Measurements from ENCODE around the gene EFCAB6. TPM values are rescaled to one million over a fixed set of nuclear protein-coding genes. Genes with fewer than 3 reads are reported as not detected.

Gene EFCAB6
- total RNA-seq, 1 experiment from 2014 or later, result 0.52 TPM

DNA sequence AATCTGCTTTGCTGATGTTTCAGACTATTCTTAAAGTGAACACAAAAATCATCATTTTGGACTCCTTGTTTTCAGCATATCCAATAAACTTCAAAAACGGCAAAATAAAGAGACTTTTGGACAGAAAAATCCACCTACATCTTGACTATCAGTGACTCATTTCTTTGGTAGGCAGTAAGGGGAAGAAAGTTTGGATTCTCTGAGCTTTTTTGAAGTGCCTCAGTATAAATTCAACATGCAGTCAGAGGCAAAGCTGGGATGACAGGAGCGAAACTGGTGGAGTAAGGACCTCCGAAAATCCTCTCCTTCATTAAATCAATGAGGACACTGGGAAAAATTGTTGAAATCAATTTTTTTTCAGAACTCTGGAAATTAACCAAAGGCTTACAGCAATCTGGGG is 29.7 kb downstream of the EFCAB6 start:
- H3K9me3 ChIP-seq (ENCODE audit: control insufficient read depth in 1 of 2, insufficient read depth in 1 of 2, low read depth in 1 of 2, low read length in 2 of 2), result no peaks in the 10 kb centered on the region
- no peak overlapping the region for H2AFZ ChIP-seq (ENCODE audit: low read depth, low read length, poor library complexity, severe bottlenecking)
- no TSS peak for BruUV-seq (replicated peaks)
- no peaks in the 10 kb centered on the region for H3K36me3 ChIP-seq (ENCODE audit: control insufficient read depth in 1 of 2, insufficient read depth in 2 of 2, low read length in 2 of 2)
- H3K27ac ChIP-seq (ENCODE audit: low read depth, low read length), result no peak overlapping the region
- ChIA-PET POLR2A (no interaction called here), CTCF (no interaction called here), RAD21 (ENCODE audit: low non-redundant PET in 1 of 2, low total read pairs in 2 of 2, uncharacterized antibody in 2 of 2, unreplicated experiment in 2 of 2) (no interaction called here)
- H3K4me3 ChIP-seq (replicated peaks in 1 of 2; ENCODE audit: low read depth in 1 of 2, low read length in 2 of 2), result no peak overlapping the region
- intact Hi-C loops (cut with micrococcal nuclease), result no loop called here
- no peak overlapping the region for H3K9ac ChIP-seq (ENCODE audit: low read length)
- DNase-seq (ENCODE audit: low read depth, low spot score) (no peak), ATAC-seq (no peak)
- no peaks in the 10 kb centered on the region; the same call in 1 of the 2 replicates for H4K20me1 ChIP-seq (ENCODE audit: insufficient read depth)
- no peaks in the 10 kb centered on the region for H3K79me2 ChIP-seq (ENCODE audit: insufficient read depth, low read length)
- TF ChIP-seq, protein P1, sequence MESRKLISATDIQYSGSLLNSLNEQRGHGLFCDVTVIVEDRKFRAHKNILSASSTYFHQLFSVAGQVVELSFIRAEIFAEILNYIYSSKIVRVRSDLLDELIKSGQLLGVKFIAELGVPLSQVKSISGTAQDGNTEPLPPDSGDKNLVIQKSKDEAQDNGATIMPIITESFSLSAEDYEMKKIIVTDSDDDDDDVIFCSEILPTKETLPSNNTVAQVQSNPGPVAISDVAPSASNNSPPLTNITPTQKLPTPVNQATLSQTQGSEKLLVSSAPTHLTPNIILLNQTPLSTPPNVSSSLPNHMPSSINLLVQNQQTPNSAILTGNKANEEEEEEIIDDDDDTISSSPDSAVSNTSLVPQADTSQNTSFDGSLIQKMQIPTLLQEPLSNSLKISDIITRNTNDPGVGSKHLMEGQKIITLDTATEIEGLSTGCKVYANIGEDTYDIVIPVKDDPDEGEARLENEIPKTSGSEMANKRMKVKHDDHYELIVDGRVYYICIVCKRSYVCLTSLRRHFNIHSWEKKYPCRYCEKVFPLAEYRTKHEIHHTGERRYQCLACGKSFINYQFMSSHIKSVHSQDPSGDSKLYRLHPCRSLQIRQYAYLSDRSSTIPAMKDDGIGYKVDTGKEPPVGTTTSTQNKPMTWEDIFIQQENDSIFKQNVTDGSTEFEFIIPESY (IDR thresholded peaks at IDR 0.05; ENCODE audit: extremely low read depth, insufficient replicate concordance, low read length), result no peak
- TF ChIP-seq, protein P2, sequence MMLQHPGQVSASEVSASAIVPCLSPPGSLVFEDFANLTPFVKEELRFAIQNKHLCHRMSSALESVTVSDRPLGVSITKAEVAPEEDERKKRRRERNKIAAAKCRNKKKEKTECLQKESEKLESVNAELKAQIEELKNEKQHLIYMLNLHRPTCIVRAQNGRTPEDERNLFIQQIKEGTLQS (IDR thresholded peaks at IDR 0.05), result no peak
- no peak for TF ChIP-seq JUND (IDR thresholded peaks at IDR 0.05)
- no peak for TF ChIP-seq FOSL1 (IDR thresholded peaks at IDR 0.05; ENCODE audit: low read depth)
- no peaks in the 10 kb centered on the region for H3K9me2 ChIP-seq (ENCODE audit: insufficient read depth)
- H3K27me3 ChIP-seq (ENCODE audit: insufficient read depth, low read length), result peaks cover 8% of the 10 kb centered on the region; the same call in 1 of the 2 replicates
- H3K4me1 ChIP-seq (ENCODE audit: control insufficient read depth in 1 of 2, insufficient read depth in 2 of 2, low read length in 2 of 2), result no peaks in the 10 kb centered on the region
- no peak overlapping the region for H3K4me2 ChIP-seq (ENCODE audit: low read length)

DNA sequence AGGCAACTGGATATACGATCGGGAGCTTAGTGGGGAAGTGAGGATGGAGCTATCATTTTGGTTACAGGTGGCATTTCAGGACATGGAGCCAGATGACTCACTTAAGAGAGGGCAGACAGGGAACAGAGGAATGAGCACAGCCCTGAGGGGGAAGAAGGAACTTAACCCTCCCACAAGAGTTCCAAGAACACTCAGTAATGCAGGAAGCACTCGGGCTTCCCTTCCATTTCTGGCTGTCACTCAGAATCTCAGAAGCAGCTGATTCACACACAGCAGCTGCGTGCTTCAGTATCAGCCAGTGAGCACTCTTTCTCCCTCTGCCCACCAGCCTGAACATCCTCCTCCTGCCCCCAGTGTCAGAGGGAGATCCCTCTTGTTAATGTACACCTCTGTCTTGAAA is 34.8 kb downstream of the EFCAB6 start:
- Histone ChIP-seq H3K4me1 (ENCODE audit: control insufficient read depth in 1 of 2, insufficient read depth in 2 of 2, low read length in 2 of 2) (no peaks in the 10 kb centered on the region), H4K20me1 (ENCODE audit: insufficient read depth) (no peaks in the 10 kb centered on the region), H3K4me2 (ENCODE audit: low read length) (no peak overlapping the region), H3K4me3 (replicated peaks in 1 of 2; ENCODE audit: low read depth in 1 of 2, low read length in 2 of 2) (no peak overlapping the region), H3K36me3 (ENCODE audit: control insufficient read depth in 1 of 2, insufficient read depth in 2 of 2, low read length in 2 of 2) (no peaks in the 10 kb centered on the region), H3K27me3 (ENCODE audit: insufficient read depth, low read length) (peaks cover 6% of the 10 kb centered on the region; the same call in 1 of the 2 replicates), H3K27ac (ENCODE audit: low read depth, low read length) (no peak overlapping the region), H3K9me2 (ENCODE audit: insufficient read depth) (no peaks in the 10 kb centered on the region), H3K9me3 (ENCODE audit: control insufficient read depth in 1 of 2, insufficient read depth in 1 of 2, low read depth in 1 of 2, low read length in 2 of 2) (no peaks in the 10 kb centered on the region), H3K79me2 (ENCODE audit: insufficient read depth, low read length) (no peaks in the 10 kb centered on the region), H3K9ac (ENCODE audit: low read length) (no peak overlapping the region), H2AFZ (ENCODE audit: low read depth, low read length, poor library complexity, severe bottlenecking) (no peak overlapping the region)
- ATAC-seq, result no peak
- RAD21 ChIA-PET (ENCODE audit: low non-redundant PET in 1 of 2, low total read pairs in 2 of 2, uncharacterized antibody in 2 of 2, unreplicated experiment in 2 of 2), result no interaction called here
- POLR2A ChIA-PET, result no interaction called here
- intact Hi-C loops (cut with micrococcal nuclease), result no loop called here
- no peak for TF ChIP-seq YY1 (IDR thresholded peaks at IDR 0.05; ENCODE audit: extremely low read depth, insufficient replicate concordance, low read depth, low read length)
- TF ChIP-seq TCF7L2 (IDR thresholded peaks at IDR 0.05; ENCODE audit: borderline replicate concordance, extremely low read depth, insufficient read depth, insufficient read length), result no peak
- no peak for TF ChIP-seq JUND (IDR thresholded peaks at IDR 0.05)
- TF ChIP-seq, protein P3, sequence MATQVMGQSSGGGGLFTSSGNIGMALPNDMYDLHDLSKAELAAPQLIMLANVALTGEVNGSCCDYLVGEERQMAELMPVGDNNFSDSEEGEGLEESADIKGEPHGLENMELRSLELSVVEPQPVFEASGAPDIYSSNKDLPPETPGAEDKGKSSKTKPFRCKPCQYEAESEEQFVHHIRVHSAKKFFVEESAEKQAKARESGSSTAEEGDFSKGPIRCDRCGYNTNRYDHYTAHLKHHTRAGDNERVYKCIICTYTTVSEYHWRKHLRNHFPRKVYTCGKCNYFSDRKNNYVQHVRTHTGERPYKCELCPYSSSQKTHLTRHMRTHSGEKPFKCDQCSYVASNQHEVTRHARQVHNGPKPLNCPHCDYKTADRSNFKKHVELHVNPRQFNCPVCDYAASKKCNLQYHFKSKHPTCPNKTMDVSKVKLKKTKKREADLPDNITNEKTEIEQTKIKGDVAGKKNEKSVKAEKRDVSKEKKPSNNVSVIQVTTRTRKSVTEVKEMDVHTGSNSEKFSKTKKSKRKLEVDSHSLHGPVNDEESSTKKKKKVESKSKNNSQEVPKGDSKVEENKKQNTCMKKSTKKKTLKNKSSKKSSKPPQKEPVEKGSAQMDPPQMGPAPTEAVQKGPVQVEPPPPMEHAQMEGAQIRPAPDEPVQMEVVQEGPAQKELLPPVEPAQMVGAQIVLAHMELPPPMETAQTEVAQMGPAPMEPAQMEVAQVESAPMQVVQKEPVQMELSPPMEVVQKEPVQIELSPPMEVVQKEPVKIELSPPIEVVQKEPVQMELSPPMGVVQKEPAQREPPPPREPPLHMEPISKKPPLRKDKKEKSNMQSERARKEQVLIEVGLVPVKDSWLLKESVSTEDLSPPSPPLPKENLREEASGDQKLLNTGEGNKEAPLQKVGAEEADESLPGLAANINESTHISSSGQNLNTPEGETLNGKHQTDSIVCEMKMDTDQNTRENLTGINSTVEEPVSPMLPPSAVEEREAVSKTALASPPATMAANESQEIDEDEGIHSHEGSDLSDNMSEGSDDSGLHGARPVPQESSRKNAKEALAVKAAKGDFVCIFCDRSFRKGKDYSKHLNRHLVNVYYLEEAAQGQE (IDR thresholded peaks at IDR 0.05; ENCODE audit: low read depth), result no peak
- TF ChIP-seq CEBPB (IDR thresholded peaks at IDR 0.05; ENCODE audit: low read depth), result no peak
- no peak for TF ChIP-seq SP1 (IDR thresholded peaks at IDR 0.05; ENCODE audit: low read depth)
- CTCF ChIA-PET, result no interaction called here
- DNase-seq (ENCODE audit: low read depth, low spot score), result no peak
- BruUV-seq (replicated peaks), result no TSS peak
